Amniotic epithelial cell (primary cell): ENCODE results near the gene TMEM231.
"Not testable (repeated sequence)": the region's sequence is repeated elsewhere in the genome, so short reads cannot be mapped to it uniquely, and the experiment has no call there.

Source experiments
- DNase-seq: peaks from one replicate; pipeline ENCODE4 v3.0.0-alpha.2; 2010; ENCODE audit warnings: low read depth

Gene TMEM231

DNA sequence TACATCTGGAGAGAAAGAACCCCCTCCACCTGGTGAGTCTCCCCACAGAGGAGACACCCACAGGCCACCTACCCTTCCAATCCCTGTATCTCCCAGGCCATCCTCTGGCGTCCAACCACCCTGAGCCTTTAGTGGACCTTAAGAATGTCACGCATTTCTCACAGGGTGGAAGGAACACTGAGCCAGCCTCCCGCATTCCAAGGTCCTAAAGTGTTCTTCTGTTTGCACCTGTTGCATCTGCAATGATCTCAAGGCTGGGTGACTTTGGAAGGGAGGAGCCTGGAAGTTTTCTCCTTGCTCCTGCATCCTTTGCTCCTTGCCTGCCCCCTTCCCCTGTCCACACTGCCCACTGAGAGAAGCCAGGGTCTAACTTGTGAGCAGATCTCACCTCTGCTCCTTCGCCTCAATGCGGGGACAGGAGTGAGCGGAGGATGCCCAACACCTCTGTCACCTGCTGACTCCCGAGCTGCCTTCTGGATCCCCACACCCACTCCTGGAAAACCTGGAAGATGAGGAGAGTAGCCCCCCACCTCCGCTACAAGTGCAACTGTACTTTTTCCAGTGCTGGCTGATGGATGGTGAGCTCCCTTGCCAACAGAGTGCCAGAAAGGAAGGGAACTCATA, 23.8 kb downstream of the TMEM231 start:
- DNase-seq, result no peak

- DNase-seq, result no peak
Measured at GRCh38 chr16:75529959-75530358, 26.1 kb downstream of the TMEM231 start.

GRCh38 chr16:75529056-75529905, 26.8 kb downstream of the TMEM231 start:
- no peak for DNase-seq

DNA sequence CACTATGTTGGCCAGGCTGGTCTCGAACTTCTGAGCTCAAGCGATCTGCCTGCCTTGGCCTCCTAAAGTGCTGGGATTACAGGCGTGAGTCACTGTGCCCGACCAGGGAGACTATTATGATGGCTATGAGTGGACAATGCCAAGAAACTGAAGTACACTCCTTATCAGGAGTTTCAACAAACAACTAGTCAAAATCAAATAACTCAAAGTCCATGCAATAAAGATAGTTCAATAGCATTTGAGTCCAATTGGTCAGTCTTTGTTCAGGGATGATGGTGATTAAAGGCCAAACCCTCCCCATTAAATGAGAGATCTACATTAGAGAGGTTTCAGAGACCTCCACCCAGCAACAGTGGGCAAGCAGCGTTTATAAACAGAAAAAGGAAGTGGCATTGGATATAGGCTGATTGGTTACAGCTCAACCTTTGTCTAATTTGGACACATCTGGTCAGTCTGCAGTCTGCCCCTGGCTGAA, 28.2 kb downstream of the TMEM231 start:
- DNase-seq, result no peak

- DNase-seq, result no peak
Measured at GRCh38 chr16:75526032-75526790, 29.8 kb downstream of the TMEM231 start.

DNA sequence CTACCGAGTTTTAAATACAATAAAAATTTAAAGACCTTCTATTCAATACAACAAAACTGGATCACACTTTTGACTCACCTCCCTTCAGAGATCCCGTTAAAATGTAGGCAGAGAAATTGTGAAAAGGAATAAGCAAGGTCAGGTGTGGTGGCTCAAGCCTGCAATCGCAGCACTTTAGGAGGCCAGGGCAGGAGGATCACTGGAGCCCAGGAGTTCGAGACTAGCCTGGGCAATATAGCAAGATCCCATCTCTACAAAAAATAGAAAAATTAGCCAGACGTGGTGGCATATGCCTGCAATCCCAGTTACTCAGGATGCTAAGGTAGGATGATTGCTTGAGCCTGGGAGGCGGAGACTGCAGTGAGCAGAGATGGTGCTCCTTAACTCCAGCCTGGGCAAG, 36.9 kb downstream of the TMEM231 start:
- DNase-seq, result no peak

DNA sequence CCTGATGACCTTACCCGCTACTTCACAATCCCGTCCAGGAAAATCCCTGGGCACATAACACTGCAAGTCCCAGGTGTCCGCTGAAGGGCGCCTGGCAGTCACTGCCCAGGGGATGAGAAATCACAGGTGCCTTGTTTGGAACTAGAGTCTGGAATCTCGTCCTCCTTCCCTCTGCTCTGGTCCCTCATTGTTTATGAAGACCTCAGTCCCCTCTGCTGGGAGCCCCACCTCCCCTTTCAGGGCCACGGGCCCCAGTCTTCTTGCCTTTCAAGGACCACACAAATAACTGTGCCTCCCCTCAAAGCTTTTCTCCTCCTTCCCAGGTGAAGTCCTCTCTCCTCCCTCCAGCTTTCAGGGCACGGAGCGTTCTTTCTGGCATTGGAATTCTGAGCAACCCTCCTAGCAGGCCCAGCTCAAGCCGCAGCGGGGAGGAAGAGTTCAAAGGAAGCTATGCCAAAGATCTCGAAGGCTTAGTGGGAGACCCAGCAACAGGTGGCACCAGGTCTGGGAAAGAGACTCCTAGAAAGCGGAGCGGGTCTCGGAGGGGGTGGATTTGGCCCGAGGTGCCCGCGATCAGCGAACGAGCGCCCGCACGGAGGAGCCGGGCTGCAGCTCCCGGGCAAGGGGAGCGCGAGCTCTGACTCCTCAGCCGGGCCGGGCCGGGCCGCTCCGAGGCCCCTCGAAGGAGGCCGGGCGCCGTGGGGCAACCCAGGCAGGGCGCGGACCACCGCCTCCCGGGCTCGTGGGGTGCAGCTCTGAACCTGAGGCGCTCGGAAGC, 39.7 kb downstream of the TMEM231 start:
- DNase-seq, result not testable (repeated sequence)

GRCh38 chr16:75514296-75514695, 41.8 kb downstream of the TMEM231 start:
- no peak for DNase-seq

GRCh38 chr16:75506574-75506973, 49.5 kb downstream of the TMEM231 start:
- DNase-seq, result peak; percentile 55

DNA sequence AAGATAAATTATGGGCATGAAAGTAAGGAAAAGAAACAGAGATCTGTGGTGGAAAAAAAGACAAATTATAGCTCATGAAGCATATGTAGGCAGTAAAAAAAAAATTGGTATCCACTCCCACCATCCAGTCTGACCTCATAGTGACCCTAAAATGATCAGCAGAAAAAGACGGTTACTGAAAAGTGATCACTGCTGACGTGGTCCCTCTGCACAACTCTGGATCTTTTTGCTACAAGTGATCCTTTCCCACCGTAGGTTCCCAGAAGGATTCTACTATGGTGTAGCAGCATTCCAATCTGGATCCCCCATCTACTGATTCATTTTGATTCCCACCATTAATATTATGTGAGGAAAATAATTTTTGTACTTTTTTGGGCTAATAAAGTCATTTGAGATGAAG, 49.9 kb downstream of the TMEM231 start:
- DNase-seq, result no peak

DNA sequence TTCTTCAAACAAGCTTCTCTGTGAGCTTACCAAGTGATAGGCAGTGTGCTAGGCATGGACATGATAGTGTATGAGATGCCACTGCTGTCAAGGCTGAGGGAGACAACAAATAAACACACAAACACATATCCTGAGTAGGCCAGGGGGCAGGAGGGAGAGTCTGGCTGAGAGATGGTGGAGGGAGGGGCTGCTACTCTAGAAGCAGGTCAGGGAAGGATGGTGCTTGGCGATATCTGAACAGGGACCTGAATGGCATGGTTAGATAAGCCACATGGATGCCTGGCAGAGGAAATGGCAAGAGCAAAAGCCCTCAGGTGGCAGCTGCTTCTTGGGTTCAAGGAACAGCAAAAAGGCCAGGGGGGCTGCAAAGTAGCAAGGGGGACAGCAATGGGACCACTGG, 52.3 kb downstream of the TMEM231 start:
- no peak for DNase-seq

GRCh38 chr16:75502916-75503605, 53.0 kb downstream of the TMEM231 start:
- no peak for DNase-seq

GRCh38 chr16:75501820-75502219, 54.2 kb downstream of the TMEM231 start:
- DNase-seq, result peak; percentile 40

- no peak for DNase-seq
Measured at GRCh38 chr16:75501359-75501758, 54.7 kb downstream of the TMEM231 start.

DNA sequence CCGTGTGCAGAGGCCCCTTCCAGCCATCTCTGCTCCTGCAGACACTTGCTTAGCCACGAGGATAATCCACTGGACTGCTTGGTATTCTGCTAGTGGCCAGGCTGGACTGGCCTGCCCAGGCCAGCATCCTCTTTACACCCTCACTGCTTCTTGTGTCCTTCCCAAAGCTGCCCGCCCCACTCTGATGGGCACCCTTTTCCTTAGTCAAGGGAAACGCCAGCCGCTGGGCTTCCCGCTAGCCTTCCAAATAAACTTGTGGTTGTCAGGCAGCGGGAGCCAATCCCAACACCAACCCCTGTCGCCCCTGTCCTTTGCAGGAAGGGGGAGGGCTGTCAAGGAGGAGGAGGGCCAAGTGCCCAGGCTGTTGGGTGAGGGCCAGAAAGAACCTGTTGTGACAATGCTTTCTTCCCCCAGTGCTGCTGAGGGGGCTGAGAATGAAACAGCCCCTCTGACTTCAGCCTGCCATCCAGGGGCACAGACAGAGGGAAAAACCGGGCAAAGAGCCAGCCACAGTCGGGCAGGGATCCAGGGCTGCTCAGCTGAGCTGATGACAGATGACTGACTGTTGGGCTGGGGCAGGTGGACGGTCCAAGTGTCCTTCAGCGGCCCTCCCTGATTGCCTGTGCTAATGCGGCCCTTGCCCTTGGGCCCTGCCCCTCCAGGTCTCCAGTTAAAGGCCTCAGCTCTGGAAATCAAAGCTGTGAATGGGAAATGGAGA, 57.3 kb downstream of the TMEM231 start:
- DNase-seq, result not testable (repeated sequence)

GRCh38 chr16:75497558-75497957, 58.5 kb downstream of the TMEM231 start:
- no peak for DNase-seq

DNA sequence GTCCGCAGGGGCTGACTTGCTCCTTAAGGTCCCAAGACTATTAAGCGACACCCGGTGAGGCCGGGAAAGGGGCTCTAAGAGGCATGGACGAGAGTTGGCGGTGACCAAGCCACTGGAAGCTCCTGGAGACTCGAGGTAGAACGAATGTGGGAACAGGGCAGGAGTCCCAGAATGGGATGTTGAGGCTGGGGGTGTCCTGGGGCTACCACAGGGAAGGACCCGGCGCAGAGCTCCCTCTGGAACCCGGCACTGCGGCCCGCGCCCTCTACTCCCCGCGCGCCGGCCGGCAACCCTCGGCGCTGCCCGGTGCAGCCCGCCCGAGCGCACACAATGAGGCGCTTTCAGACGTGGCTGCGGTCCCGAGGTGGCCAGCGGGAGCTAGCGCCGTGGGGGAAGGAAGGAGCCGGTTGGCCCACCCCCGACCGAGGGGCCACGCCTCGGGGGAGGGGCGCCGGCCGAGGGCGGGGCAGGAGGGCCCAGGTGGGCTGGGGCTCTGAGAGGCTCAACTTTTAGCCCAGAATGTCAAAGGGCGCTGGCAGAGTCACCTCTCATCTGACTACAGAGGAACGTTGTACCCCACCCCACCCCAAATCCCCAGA, 60.9 kb downstream of the TMEM231 start, which contains the start of gene CHST6:
Gene CHST6, minus strand, starts transcription at position 366 of the 599 bp plus-strand sequence. CDS start 15,613 bp downstream, outside the sequence.
- no peak for DNase-seq

DNA sequence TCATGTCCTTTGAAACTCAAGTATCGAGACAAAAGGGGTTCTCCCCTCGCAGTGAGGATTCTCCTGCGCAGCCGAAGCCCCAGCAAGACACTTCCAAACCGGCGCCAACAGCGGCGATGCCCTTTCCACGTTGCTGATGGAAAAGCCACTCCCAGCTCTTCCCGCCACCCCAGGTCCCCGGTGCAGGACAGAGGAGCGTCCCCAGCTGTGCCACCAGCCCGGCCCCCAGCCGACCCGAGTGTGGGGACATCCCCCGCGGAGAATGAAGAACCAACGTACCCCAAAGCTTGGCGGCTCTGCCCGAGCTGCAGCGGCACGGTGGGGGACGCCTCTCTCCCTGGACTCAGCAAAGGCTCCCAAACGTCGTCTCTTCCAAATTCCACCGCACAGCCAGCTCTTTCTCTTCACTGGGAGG, 61.4 kb downstream of the TMEM231 start:
- DNase-seq, result no peak

GRCh38 chr16:75494184-75494583, 61.9 kb downstream of the TMEM231 start:
- DNase-seq, result no peak

DNA sequence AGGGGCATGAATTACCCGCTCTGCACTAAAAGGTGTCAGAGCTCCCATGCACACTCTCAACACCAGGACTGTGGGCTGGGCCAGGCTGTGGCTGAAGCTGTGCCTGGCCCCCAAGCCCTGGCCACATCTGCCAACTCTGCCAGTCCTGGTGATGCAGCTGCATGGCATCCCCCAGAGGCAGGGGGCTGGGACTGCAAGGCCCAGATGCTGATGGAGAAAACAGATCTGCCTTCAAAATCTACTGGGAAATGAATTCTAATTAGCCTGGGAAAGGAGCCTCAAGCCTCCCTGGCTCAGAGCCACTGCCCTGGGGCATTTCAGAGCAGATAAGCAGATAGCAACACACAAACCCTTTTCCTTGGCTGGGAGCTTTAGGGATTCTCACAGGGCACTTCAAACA, 64.2 kb downstream of the TMEM231 start:
- DNase-seq, result no peak
